A673 (cell line): ENCODE data around the gene KDM6B.

Source experiments
- CTCF ChIP-seq: fragments of 300-800, 200-600 bp; sonication (generic); conservative IDR thresholded peaks from 2 replicates; pipeline ENCODE4 v1.5.1; 2017; ENCODE audit warnings: low read depth, mild to moderate bottlenecking, antibody characterized with exemption, low read length, moderate library complexity, mixed read lengths
- EZH2 ChIP-seq: fragments of 200-600 bp; sonication (generic); IDR thresholded peaks from 2 replicates; pipeline ENCODE4 v1.6.1; 2017; ENCODE audit warnings: borderline replicate concordance, low read depth, mild to moderate bottlenecking, mixed read lengths, antibody characterized with exemption, low read length; ENCODE audit not compliant: poor library complexity, severe bottlenecking

DNA sequence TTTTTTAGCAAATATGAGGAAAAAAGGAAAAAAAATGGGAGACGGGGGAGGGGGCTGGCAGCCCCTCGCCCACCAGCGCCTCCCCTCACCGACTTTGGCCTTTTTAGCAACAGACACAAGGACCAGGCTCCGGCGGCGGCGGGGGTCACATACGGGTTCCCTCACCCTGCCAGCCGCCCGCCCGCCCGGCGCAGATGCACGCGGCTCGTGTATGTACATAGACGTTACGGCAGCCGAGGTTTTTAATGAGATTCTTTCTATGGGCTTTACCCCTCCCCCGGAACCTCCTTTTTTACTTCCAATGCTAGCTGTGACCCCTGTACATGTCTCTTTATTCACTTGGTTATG, 19.6 kb downstream of the KDM6B start:
- TF ChIP-seq EZH2 (no peak), CTCF (no peak)
